GM12874 (cell line): Measurements from ENCODE around the gene ALKBH2.

ENCODE experiments used
- TF ChIP-seq, protein P1 (sequence below): IDR thresholded peaks from 2 replicates; pipeline ENCODE4 v1.5.1; 2011; ENCODE audit warnings: low read depth, mild to moderate bottlenecking, control low read depth, low read length, moderate library complexity; ENCODE audit not compliant: insufficient read depth

Gene ALKBH2

DNA sequence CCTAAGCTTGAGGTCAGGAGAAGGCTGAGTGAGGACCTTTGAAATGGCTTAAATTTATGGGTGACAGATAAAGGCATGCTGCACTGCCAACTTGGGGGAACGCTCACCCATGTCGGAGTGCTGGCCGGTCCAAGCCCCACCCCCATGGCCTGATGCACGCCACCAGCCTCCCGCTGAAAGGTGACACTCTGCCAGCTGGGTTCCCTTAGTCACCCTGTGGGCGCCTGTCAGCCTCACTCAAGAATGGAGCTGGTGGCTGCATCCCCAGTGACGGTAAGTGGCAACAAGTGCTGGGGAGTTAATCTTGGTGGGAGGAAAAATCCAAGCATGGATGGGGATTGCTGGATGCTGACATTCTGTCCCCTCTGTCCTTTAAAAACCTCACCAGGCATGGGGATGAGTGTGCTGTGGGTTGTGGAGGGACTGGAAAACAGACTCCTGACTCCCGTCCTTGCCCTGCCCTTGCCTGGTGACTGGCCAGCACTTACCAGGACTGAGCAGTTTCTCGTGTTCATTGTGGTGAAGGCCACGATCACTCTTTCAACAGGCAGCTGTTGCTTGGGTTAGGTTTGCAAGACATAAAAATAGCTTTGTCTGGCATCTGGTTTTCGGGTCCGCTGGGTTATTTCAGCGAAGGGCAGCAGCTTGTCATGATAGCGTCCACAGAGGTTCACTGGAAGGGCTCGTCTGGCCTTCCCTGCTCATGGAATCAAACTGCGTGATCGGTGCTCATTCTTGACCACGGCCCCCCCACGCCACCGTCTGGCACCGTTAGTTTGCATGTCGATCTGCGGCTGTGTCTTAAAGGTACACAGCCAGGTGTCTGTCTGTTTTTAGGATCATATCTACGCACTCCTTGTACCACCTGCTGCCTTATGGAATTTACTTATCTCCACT lies 38.1 kb upstream of the ALKBH2 start:
- TF ChIP-seq, protein P1, sequence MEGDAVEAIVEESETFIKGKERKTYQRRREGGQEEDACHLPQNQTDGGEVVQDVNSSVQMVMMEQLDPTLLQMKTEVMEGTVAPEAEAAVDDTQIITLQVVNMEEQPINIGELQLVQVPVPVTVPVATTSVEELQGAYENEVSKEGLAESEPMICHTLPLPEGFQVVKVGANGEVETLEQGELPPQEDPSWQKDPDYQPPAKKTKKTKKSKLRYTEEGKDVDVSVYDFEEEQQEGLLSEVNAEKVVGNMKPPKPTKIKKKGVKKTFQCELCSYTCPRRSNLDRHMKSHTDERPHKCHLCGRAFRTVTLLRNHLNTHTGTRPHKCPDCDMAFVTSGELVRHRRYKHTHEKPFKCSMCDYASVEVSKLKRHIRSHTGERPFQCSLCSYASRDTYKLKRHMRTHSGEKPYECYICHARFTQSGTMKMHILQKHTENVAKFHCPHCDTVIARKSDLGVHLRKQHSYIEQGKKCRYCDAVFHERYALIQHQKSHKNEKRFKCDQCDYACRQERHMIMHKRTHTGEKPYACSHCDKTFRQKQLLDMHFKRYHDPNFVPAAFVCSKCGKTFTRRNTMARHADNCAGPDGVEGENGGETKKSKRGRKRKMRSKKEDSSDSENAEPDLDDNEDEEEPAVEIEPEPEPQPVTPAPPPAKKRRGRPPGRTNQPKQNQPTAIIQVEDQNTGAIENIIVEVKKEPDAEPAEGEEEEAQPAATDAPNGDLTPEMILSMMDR = no peak

DNA sequence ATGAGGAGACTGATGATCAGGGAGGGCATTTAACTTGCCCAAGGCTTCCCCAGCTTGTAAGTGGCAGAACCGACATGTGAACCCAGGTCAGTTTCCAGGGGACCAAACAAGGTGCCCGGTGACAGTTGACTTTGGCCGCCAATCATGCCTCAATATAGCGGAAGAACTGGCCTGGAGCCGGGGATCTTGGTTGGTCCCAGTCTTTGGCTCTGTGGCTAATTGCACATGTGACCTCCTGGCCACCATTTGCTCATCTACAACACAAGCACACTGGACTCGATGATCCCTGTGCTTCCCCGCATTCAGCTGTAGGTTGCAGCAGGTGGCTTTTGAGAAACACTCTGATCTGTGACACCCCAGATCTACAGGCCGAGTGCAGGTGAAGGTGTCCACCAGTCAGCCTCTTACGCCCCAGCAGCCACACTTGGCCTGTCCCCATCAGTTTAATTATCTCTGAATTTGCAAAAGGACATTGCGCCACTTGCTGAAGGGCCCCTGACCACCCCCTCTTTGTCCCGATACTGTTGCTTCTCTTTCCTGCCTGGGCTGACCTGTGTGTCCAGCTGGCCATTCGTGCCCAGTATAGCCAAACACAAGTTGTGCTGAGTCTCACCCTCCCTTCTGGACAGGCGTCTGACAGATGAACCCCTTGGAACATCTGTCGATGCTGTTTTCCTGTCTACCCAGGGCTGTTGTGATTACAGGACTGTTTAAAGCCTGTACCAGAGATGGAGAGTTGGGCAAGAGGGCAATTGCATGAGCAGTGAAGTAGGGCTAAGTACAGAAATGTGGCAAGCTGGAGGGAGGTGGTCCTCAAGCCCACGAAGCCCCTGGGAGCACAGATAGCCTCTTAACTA lies 37.3 kb upstream of the ALKBH2 start:
- TF ChIP-seq, protein P1 = no peak

DNA sequence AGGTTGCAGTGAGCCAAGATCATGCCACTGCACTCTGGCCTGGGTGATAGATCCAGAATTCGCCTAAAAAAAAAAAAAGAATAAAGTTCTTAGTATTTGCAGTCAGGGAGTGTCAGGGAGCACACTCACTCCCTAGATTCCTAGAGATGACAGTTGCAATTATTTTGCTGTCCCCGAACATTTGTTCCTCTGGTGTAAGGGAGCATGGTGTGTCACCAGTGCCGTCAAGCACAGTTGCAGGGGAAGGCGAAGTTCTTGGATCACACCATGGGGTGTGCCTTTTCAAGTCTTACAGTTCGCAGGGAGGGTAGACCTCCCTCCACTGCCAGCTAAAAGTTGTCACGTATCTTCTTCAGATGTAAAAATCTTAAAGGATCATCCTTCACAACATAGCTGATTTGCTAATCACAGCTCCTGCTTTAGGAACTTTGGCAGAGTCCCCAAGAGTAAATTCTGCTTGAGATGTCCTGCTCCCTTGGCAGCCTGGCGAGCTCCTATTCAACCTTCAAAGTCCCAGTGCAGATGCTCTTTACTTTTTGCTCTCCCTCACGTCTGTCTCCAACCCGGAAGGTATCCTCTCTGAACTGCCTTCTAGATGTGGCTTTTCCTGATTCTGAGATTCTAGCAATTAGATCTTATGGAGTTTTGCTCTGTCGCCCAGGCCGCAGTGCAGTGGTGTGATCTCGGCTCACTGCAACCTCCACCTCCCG lies 34.4 kb upstream of the ALKBH2 start:
- TF ChIP-seq, protein P1 = no peak

DNA sequence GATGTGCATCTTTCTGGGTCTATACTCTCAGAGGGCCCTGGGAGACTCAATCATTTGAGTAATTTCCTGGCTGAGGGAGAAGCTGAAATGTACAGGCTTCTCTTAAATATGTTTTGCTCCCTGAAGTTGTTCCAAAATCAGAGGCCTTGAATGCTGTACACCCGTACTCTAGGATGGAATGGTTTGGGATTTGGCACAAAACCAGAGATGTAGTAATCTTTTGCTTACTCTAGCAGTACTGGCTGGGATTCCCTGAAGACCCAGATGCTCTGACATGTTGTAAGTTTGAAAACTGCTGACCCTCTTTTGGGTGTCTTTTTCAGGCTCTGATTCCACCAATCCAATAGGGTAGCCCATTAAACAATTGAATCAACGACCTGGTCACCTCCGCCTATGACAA lies 33.5 kb upstream of the ALKBH2 start:
- TF ChIP-seq, protein P1 = no peak

DNA sequence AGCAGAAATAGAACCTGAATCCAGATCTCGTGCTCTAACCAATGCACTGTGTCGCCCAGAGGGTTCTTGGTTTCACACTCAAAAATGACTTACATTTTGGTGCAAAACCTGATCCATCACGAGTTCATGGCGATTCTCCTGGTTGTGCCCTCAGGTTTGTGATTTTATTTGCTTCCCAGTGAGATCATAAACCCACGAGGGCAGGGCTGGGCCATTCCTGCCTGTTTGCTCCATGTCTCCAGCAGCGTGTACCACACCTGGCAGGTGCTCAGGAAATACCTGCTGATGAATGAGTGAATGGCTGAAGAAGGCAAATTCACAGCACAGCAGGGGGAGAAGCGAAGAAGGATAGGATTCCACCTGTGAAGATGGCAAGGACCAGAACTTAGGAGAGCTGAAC lies 32.5 kb upstream of the ALKBH2 start:
- TF ChIP-seq, protein P1 = no peak

DNA sequence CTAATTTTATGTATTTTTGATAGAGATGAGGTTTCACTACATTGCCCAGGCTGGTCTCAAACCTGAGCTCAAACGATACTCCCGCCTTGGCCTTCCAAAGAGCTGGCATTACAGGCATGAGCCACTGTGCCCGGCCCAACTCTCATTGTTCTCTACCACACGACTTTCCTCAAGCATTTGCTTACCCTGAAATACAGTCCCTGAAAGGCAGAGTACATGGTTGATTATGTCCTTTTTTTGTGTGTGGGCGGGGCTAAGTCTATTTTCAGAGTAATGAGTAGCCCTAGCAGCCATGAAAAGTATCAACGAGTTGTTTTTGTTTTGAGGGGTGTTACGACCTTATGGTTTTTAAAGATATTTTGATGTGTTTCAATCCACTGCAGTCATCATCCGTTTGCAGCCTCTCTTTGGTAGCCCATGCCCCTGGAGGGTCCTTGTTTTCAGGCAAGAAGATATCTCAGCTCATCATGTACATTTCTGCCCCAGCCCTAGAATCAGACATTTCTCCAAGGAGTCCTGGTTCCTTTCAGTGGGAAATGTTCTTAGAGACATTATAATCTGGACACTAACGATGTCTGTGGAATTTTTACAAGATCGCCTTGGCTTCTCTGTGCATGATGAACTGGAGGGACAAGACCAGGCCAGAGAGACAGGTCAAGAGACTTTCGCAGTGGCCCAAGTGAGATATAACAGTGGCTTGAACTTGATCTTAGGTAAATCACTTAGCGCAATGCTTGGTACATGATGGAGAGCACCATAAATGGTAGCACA lies 31.8 kb upstream of the ALKBH2 start:
- TF ChIP-seq, protein P1 = no peak
